ENCODE results near the gene ZBTB45. TPM values are rescaled to one million over a fixed set of nuclear protein-coding genes. Genes with fewer than 3 reads are reported as not detected.

ZBTB45 gene
- polyA plus RNA-seq, 1 donor, result 11.6 TPM

GRCh38 chr19:58538257-58539168, 18.9 kb upstream of the ZBTB45 start:
- DNase-seq, result no peak

- no peak for DNase-seq
Measured at GRCh38 chr19:58536852-58537798, 17.5 kb upstream of the ZBTB45 start.

GRCh38 chr19:58535857-58536256, 16.2 kb upstream of the ZBTB45 start:
- no peak for DNase-seq

GRCh38 chr19:58531034-58531840, 11.6 kb upstream of the ZBTB45 start:
- no peak for DNase-seq

- no peak for DNase-seq
Measured at GRCh38 chr19:58529405-58529804, 9.8 kb upstream of the ZBTB45 start.

GRCh38 chr19:58522709-58523108, 3.1 kb upstream of the ZBTB45 start:
- no peak for DNase-seq

GRCh38 chr19:58521651-58522050, 2.0 kb upstream of the ZBTB45 start:
- no peak for DNase-seq

- DNase-seq, result no peak
Measured at GRCh38 chr19:58520257-58520599, 618 bp upstream of the ZBTB45 start.

GRCh38 chr19:58519087-58519354, 589 bp downstream of the ZBTB45 start:
- DNase-seq, result peak; percentile 77

GRCh38 chr19:58518256-58519086, 1.1 kb downstream of the ZBTB45 start:
- no peak for DNase-seq

- DNase-seq, result no peak
Measured at GRCh38 chr19:58516964-58517833, 2.4 kb downstream of the ZBTB45 start.

GRCh38 chr19:58516246-58516836, 3.3 kb downstream of the ZBTB45 start:
- DNase-seq, result no peak

- DNase-seq, result no peak
Measured at GRCh38 chr19:58515259-58515658, 4.4 kb downstream of the ZBTB45 start.

GRCh38 chr19:58514564-58515022, 5.0 kb downstream of the ZBTB45 start:
- no peak for DNase-seq

- DNase-seq, result peak; percentile 93
Measured at GRCh38 chr19:58513694-58514563, 5.7 kb downstream of the ZBTB45 start.

- DNase-seq, result no peak
Measured at GRCh38 chr19:58513213-58513693, 6.4 kb downstream of the ZBTB45 start.

GRCh38 chr19:58511353-58512208, 8.0 kb downstream of the ZBTB45 start, which contains the start of gene SLC27A5:
Gene SLC27A5 (minus strand): TSS chr19:58511992. CDS start chr19:58511955, 37 bp downstream.
- DNase-seq, result no peak
